Stimulated activated CD4-positive, alpha-beta T cell treated with anti-CD3 and anti-CD28 coated beads, Interleukin-12 subunit alpha, Interleukin-12 subunit beta, amount 100 ng/mL, for 24 hours (primary cell): ENCODE measurements around the gene NOL9.
"Not testable (repeated sequence)": the region's sequence is repeated elsewhere in the genome, so short reads cannot be mapped to it uniquely, and the experiment has no call there.

Source experiments
- DNase-seq, 2 experiments: peaks; one replicate each; pipeline ENCODE4 v3.0.0-alpha.2; 2020; ENCODE audit warnings: low read depth in 2 of 2

The NOL9 gene

GRCh38 chr1:6572653-6573383 is 18.5 kb upstream of the NOL9 start:
- DNase-seq, result no peak

GRCh38 chr1:6570987-6571386 is 16.7 kb upstream of the NOL9 start:
- DNase-seq, result no peak

GRCh38 chr1:6570100-6570499 is 15.8 kb upstream of the NOL9 start:
- no peak for DNase-seq

GRCh38 chr1:6569033-6569432 is 14.7 kb upstream of the NOL9 start:
- no peak for DNase-seq

- no peak for DNase-seq
Observed at GRCh38 chr1:6560267-6560666, 6.0 kb upstream of the NOL9 start.

- not testable (repeated sequence) for DNase-seq
Observed at GRCh38 chr1:6559161-6559560, 4.8 kb upstream of the NOL9 start.

GRCh38 chr1:6557597-6557996 is 3.3 kb upstream of the NOL9 start:
- DNase-seq, result no peak

GRCh38 chr1:6554907-6555778 is 830 bp upstream of the NOL9 start, which contains the start of gene TAS1R1:
TSS of gene TAS1R1 (plus strand) at chr1:6555307. CDS start at chr1:6555374, 67 bp downstream.
- DNase-seq, result no peak

GRCh38 chr1:6547301-6547700 is 7.0 kb downstream of the NOL9 start:
- no peak for DNase-seq

GRCh38 chr1:6546326-6546725 is 8.0 kb downstream of the NOL9 start:
- DNase-seq, result no peak

- no peak for DNase-seq
Observed at GRCh38 chr1:6545276-6546112, 8.8 kb downstream of the NOL9 start.

GRCh38 chr1:6544831-6545230 is 9.5 kb downstream of the NOL9 start:
- DNase-seq, result no peak

- DNase-seq, result no peak
Observed at GRCh38 chr1:6538956-6539355, 15.4 kb downstream of the NOL9 start.

- no peak for DNase-seq
Observed at GRCh38 chr1:6536291-6536690, 18.0 kb downstream of the NOL9 start.

GRCh38 chr1:6535214-6535613 is 19.1 kb downstream of the NOL9 start:
- no peak for DNase-seq

GRCh38 chr1:6534248-6534822 is 20.0 kb downstream of the NOL9 start:
- no peak for DNase-seq

GRCh38 chr1:6531996-6532395 is 22.3 kb downstream of the NOL9 start:
- DNase-seq, result no peak

- no peak for DNase-seq
Observed at GRCh38 chr1:6530504-6531160, 23.7 kb downstream of the NOL9 start.

- no peak for DNase-seq
Observed at GRCh38 chr1:6528492-6528891, 25.8 kb downstream of the NOL9 start.

GRCh38 chr1:6526316-6526715 is 28.0 kb downstream of the NOL9 start:
- no peak for DNase-seq

GRCh38 chr1:6523566-6523965 is 30.7 kb downstream of the NOL9 start:
- no peak for DNase-seq
